ENCODE results near the gene PPRC1.

The PPRC1 gene

GRCh38 chr10:102163342-102163989 lies 30.6 kb downstream of the PPRC1 start:
- Histone ChIP-seq H3K9me3 (ENCODE audit: low read length) (no peaks in the 10 kb centered on the region), H4K20me1 (ENCODE audit: insufficient read depth, low read length) (no peaks in the 10 kb centered on the region), H3K27me3 (ENCODE audit: insufficient read depth, low read length) (no peaks in the 10 kb centered on the region), H3F3A (ENCODE audit: insufficient read depth, low read length) (no peaks in the 10 kb centered on the region), H3K9me2 (ENCODE audit: low read depth, low read length) (no peaks in the 10 kb centered on the region), H3K4me3 (ENCODE audit: low read depth, low read length, poor library complexity, severe bottlenecking) (no peak overlapping the region), H3K4me1 (ENCODE audit: insufficient read depth, low read length, severe bottlenecking) (no peaks in the 10 kb centered on the region), H3K79me2 (ENCODE audit: insufficient read depth, low read length) (no peaks in the 10 kb centered on the region), H3K36me3 (ENCODE audit: insufficient read depth, low read length) (peaks cover 55% of the 10 kb centered on the region), H3K27ac (ENCODE audit: low read depth, low read length, poor library complexity, severe bottlenecking) (no peak overlapping the region), H3K9ac (ENCODE audit: low read length) (no peak overlapping the region), H2AFZ (ENCODE audit: low read length) (no peak overlapping the region), H3K4me2 (ENCODE audit: low read length) (no peak overlapping the region)
- no peak for TF ChIP-seq EZH2 (IDR thresholded peaks at IDR 0.05; ENCODE audit: borderline replicate concordance, low read length)
- TF ChIP-seq CTCF (IDR thresholded peaks at IDR 0.05; ENCODE audit: low read length): no peak

- Histone ChIP-seq H3K36me3 (ENCODE audit: insufficient read depth, low read length) (peaks cover 13% of the 10 kb centered on the region; the same call in 1 of the 2 replicates), H2AFZ (ENCODE audit: low read length) (no peak overlapping the region), H3F3A (ENCODE audit: insufficient read depth, low read length) (no peaks in the 10 kb centered on the region), H4K20me1 (ENCODE audit: insufficient read depth, low read length) (no peaks in the 10 kb centered on the region), H3K79me2 (ENCODE audit: insufficient read depth, low read length) (no peaks in the 10 kb centered on the region), H3K9me2 (ENCODE audit: low read depth, low read length) (no peaks in the 10 kb centered on the region), H3K27me3 (ENCODE audit: insufficient read depth, low read length) (no peaks in the 10 kb centered on the region), H3K4me1 (ENCODE audit: insufficient read depth, low read length, severe bottlenecking) (peaks cover 3% of the 10 kb centered on the region), H3K9me3 (ENCODE audit: low read length) (no peaks in the 10 kb centered on the region), H3K4me3 (ENCODE audit: low read depth, low read length, poor library complexity, severe bottlenecking) (no peak overlapping the region), H3K27ac (ENCODE audit: low read depth, low read length, poor library complexity, severe bottlenecking) (no peak overlapping the region), H3K4me2 (ENCODE audit: low read length) (no peak overlapping the region), H3K9ac (ENCODE audit: low read length) (no peak overlapping the region)
- TF ChIP-seq CTCF (IDR thresholded peaks at IDR 0.05; ENCODE audit: low read length) (no peak), EZH2 (IDR thresholded peaks at IDR 0.05; ENCODE audit: borderline replicate concordance, low read length) (no peak)
Observed at GRCh38 chr10:102167861-102168260, 35.0 kb downstream of the PPRC1 start.

- H3K9me2 ChIP-seq (ENCODE audit: low read depth, low read length): no peaks in the 10 kb centered on the region
- no peak overlapping the region for H3K27ac ChIP-seq (ENCODE audit: low read depth, low read length, poor library complexity, severe bottlenecking)
- no peaks in the 10 kb centered on the region for H3K9me3 ChIP-seq (ENCODE audit: low read length)
- H3K4me3 ChIP-seq (ENCODE audit: low read depth, low read length, poor library complexity, severe bottlenecking): no peak overlapping the region
- no peaks in the 10 kb centered on the region for H3F3A ChIP-seq (ENCODE audit: insufficient read depth, low read length)
- H3K27me3 ChIP-seq (ENCODE audit: insufficient read depth, low read length): no peaks in the 10 kb centered on the region
- H3K4me1 ChIP-seq (ENCODE audit: insufficient read depth, low read length, severe bottlenecking): peaks cover 3% of the 10 kb centered on the region
- no peaks in the 10 kb centered on the region for H4K20me1 ChIP-seq (ENCODE audit: insufficient read depth, low read length)
- H2AFZ ChIP-seq (ENCODE audit: low read length): no peak overlapping the region
- H3K9ac ChIP-seq (ENCODE audit: low read length): no peak overlapping the region
- TF ChIP-seq CTCF (IDR thresholded peaks at IDR 0.05; ENCODE audit: low read length) (no peak), EZH2 (IDR thresholded peaks at IDR 0.05; ENCODE audit: borderline replicate concordance, low read length) (no peak)
- H3K4me2 ChIP-seq (ENCODE audit: low read length): no peak overlapping the region
- no peaks in the 10 kb centered on the region for H3K79me2 ChIP-seq (ENCODE audit: insufficient read depth, low read length)
- H3K36me3 ChIP-seq (ENCODE audit: insufficient read depth, low read length): no peaks in the 10 kb centered on the region
Observed at GRCh38 chr10:102170602-102171001, 37.8 kb downstream of the PPRC1 start.
